NCI-H2196 treated with DMSO at 0.1 percent for 48 hours (cell line): ENCODE measurements around the gene WDR48.

Experiments
- DNase-seq: peaks from one replicate; lab custom pipeline; 2025; ENCODE audit not compliant: unreplicated experiment; lab: John Stamatoyannopoulos, UW

The WDR48 gene

GRCh38 chr3:39137991-39138803, 86.4 kb downstream of the WDR48 start:
- no peak for DNase-seq

DNA sequence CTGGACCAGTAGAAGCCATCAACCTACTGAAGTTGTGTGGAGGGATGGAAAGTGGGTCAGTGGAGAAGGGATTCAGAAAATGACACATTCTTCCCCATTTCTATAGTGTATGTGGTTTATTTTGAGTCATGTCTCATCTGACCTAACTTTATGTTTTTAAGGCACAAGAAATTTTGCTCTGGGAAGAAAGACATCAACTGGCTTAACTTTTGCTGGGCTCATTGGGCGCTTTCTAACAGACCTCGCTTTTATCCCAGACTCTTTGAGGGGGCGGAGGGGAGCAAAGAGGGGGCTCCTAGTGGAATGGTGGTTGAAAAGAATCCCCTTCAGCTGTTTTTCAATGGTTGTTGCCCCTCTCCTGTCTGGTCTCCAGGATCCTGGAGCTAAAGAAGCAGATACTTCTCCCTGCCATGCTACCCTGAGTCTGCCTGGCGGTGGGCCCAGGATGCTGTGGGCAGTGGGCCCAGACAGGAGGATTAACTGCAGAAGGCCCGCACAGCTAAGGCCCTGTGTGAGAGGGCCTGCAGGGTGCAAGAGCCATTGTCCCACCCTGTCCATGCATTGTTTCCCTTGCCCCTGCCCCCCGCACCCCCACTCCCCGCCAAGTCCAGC, 87.1 kb downstream of the WDR48 start:
- no peak for DNase-seq

DNA sequence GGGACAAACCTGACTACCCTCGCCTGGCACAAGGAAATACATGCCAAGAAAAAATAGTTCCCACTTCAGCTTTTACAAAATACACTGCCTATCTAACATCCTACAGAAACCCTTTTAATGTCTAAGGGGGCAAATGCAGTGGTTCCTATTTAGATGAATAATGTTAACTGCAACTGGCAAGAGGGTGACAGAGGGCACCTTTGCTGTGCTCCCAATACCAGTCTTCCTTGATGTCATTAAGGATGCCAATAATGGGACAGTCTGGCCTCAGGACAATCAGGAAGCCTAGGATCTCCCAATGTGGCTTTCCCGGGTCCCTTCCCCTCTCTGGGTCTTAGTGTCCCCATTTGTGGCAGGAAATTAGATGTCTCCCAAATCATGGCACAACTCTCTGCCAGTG, 87.6 kb downstream of the WDR48 start:
- no peak for DNase-seq

DNA sequence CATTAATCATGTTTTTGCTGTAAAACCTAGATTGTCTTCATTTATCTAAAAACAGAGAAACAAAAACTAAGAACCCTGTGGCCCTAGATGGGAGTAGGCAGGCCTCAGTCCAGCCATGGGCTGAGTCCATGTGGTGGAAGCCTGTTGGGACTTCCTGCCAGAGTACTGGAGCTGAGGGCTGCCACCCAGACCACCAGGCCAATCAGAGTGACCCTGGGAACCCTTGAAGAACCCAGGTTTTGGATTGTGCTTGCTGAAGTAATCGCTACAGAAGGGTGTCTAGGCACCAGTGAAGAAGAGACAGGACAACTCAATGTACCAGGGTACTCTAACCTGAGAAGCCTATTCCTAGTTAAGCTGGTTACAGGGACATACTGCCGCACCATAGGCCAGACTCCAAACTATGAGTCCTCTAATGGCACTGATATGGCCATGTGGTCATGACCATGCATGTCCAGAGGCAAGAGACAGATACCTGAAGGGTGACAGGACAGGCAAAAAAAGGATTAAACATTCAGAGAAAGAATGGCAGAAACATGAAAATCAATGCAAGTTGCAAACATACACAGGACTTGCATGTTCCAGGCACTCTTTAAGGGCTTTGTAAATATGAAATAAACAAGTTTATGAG, 88.6 kb downstream of the WDR48 start:
- no peak for DNase-seq

DNA sequence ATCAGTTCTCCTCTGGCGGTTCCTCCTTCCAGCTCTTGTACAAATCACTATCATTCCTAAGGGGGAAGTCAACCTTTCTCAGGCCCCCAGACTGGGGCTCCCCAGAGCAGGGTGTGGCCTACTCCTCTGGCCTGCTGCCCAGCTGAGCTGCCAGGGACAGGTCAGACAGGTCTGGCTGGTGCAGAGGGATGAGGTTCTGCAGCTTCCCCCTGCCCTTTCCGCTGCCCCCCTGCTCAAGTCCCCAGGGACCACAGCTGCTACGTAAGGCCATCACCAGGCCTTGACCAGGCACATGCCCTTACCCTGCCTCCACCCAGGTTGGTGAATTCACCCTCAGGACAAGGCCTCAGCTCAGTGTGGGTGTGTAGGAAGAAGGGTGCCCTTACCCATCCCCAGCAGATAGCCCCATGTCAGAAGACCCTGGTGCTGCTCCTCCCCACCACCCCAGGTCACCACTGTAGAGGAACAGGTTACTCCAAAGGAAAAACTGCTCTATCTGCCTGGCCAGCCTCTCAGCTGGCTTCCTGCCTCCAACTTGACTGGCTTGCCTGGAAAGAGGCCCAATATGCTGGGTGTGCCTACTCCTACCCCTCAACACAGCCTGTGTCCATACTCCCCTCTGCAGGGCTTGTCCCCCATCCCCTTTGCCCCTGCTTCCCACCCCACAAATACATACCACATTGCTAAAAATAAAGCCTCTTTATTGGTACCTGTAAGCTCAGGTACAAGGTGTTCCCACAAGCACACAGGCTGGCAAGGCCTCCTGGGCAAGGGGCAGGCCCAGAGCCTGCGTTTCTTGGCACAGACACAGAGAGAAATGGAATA, 89.6 kb downstream of the WDR48 start:
- DNase-seq: no peak

- peak; percentile 32 for DNase-seq
Observed at GRCh38 chr3:39142067-39142466, 90.3 kb downstream of the WDR48 start.

- no peak for DNase-seq
Observed at GRCh38 chr3:39143051-39143885, 91.5 kb downstream of the WDR48 start.

DNA sequence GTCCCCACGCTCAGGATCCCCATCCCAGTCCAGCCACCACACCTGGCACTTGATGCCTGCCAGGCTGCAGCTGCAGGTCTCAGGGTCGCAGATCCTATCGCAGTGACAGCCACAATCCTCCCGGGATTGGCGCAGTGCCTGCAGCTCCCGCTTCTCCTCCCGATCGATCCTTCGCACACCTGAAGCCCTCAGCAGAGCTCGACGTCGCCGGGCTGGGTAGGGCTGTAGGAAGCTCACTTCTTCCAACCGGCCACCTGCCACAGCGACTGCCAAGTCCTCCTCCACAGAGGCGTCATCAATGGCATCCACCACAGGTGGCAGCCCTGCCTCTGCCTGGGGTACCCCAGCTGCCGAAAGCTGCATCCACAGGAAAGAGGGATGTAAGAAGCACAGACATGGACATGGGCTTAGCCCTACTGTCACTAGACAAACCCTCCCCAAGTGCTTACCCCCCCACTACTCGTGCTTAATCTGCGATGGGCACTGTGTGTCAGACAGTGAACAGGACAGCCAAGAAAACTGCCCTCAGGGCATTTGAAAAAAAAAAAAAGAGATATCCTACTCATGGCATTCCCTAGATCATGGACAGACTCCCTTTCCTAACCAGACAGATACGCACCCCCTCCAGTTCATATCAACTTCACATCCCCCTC, 92.4 kb downstream of the WDR48 start:
- DNase-seq: no peak

GRCh38 chr3:39144748-39145380, 93.0 kb downstream of the WDR48 start:
- no peak for DNase-seq

DNA sequence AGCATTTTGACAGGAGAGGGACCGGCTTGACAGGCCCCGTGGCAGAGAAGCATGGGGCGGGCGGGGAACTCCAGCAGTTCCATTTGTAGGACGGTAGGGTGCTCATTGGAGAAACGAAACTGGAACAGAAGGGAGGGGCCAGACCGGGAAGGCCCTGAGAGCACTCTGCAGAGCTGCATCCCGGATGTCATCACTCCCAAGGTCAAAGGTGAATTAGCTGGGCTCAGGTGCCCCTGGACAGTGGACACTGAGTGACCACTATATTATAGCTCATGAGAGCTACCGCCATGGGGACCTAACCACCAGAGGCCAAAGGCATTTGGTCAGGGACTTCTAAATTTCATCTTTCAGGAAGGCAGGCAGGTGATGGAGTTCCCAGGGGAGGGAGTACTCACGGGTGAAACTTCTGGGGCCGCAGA, 94.3 kb downstream of the WDR48 start:
- no peak for DNase-seq
